Fibroblast of lung (primary cell): ENCODE measurements around the gene MYO1E.

Experiments
- EZH2 ChIP-seq: IDR thresholded peaks from 2 replicates; pipeline ENCODE4 v1.5.1; 2012; ENCODE audit warnings: low read length, control low read depth, mild to moderate bottlenecking; ENCODE audit errors: missing control alignments
- TF ChIP-seq, protein P1 (sequence below), 2 donors: IDR thresholded peaks in 1 of 2; conservative IDR thresholded peaks in 1 of 2; 1 replicate in 1 of 2; 2 replicates in 1 of 2; pipeline ENCODE4 v1.5.1; 2011 to 2012; ENCODE audit warnings: low read length in 2 of 2, control low read depth in 1 of 2, inconsistent platforms in 1 of 2, low read depth in 1 of 2, mild to moderate bottlenecking in 1 of 2

- TF ChIP-seq, protein P1, sequence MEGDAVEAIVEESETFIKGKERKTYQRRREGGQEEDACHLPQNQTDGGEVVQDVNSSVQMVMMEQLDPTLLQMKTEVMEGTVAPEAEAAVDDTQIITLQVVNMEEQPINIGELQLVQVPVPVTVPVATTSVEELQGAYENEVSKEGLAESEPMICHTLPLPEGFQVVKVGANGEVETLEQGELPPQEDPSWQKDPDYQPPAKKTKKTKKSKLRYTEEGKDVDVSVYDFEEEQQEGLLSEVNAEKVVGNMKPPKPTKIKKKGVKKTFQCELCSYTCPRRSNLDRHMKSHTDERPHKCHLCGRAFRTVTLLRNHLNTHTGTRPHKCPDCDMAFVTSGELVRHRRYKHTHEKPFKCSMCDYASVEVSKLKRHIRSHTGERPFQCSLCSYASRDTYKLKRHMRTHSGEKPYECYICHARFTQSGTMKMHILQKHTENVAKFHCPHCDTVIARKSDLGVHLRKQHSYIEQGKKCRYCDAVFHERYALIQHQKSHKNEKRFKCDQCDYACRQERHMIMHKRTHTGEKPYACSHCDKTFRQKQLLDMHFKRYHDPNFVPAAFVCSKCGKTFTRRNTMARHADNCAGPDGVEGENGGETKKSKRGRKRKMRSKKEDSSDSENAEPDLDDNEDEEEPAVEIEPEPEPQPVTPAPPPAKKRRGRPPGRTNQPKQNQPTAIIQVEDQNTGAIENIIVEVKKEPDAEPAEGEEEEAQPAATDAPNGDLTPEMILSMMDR (conservative IDR thresholded peaks at IDR 0.05 in 1 of 2, IDR thresholded peaks at IDR 0.05 in 1 of 2; ENCODE audit: low read depth in 1 of 2, low read length in 2 of 2), result no peak
- TF ChIP-seq EZH2, result no peak
Observed at GRCh38 chr15:59120937-59121336, 251.7 kb downstream of the MYO1E start.
